Ureter (tissue), 1 donor: ENCODE results near the gene PLPP4. TPM values are rescaled to one million over a fixed set of nuclear protein-coding genes. Genes with fewer than 3 reads are reported as not detected.

Experiments used
- DNase-seq: peaks from one replicate; pipeline ENCODE4 v3.0.0-alpha.2; 2020; ENCODE audit warnings: low spot score
- total RNA-seq: library from RNA; stranded (reverse); gene quantifications from one replicate; pipeline ENCODE4 v1.2.4, GENCODE V29; 2023
- donor health status: DM: yes; HTN: yes; CAD: no.

The PLPP4 gene
- total RNA-seq, 1 donor from 2014 or later = not detected

DNA sequence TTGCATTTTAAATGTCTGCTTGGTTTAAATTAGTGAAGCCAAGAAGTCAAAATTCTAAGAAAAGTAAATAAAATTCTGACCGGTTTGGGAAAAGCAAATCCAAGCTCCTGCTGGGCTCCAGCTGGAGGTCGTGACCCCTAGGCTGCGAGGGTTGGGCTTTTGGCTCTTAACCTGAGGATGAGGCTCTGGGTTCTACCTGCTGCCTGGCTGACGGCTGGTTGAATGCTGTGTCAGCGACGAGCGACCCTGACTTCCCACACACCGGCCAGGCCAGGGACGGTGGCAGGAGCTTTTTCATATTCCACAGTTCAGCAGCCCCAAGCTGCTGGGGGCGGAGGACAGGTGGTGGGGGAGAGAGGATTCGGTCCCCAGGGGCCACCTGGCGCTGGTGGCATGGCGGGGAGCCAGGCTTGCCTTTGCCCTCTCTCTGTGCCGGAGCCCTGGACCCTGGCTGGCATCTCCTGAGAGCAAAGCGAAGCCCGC lies 843 bp upstream of the PLPP4 start:
- DNase-seq = no peak

- no peak for DNase-seq
Observed at GRCh38 chr10:120457431-120458172, 575 bp downstream of the PLPP4 start.

- no peak for DNase-seq
Observed at GRCh38 chr10:120458432-120458831, 1.4 kb downstream of the PLPP4 start.

- no peak for DNase-seq
Observed at GRCh38 chr10:120459185-120459584, 2.2 kb downstream of the PLPP4 start.

DNA sequence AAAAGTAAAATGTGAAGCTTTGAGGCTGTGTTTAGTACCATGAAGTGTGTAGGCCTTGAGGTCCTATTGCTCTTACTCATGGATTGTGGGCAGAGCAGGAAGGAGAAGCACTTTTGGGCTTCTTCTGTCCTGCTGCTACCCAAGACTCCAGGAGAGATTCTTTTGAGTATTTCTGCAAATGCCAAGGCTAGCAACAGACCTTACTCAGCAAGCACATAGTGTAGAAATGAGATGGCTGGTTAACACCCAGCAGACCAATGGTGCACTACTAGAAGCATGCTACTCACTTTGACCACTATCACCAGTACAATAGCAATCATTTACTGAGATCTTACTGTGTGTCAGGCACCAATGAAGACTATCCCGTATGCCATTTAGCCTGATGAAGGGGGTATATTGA lies 3.2 kb downstream of the PLPP4 start:
- DNase-seq = no peak

GRCh38 chr10:120460776-120461175 lies 3.7 kb downstream of the PLPP4 start:
- no peak for DNase-seq

DNA sequence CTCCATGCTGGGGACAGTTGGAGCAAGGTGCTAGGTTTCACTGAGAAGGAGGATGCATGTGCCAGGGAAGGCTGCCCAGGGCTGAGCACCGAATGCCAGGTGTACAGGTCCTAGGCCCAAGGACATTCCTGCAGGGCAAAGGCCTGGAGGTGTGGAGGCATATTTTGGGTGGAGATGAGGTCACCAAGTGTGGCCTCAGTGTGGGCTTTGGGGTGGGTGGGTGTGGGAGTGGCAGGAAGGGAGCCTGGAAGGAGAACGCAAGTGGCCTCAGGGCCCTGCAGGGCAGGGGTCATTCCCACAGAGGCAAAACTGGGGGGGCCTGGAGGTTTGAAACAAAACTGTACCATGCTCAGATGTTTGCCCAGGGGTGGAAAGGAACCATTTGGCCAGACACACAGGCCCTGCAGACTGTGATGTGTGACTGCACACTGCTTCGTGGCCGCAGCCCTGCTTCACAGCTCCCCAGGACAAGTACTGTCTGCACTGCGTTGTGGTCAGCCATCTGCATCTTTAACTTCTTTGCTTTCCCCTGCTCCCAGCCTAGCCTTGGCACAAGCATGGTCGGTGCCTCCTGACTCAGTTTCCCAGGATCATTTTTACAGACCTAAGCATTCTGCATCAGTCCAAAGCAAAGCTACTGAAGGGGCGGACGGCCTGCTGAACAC lies 5.1 kb downstream of the PLPP4 start:
- no peak for DNase-seq

GRCh38 chr10:120465138-120465537 lies 8.1 kb downstream of the PLPP4 start:
- no peak for DNase-seq

DNA sequence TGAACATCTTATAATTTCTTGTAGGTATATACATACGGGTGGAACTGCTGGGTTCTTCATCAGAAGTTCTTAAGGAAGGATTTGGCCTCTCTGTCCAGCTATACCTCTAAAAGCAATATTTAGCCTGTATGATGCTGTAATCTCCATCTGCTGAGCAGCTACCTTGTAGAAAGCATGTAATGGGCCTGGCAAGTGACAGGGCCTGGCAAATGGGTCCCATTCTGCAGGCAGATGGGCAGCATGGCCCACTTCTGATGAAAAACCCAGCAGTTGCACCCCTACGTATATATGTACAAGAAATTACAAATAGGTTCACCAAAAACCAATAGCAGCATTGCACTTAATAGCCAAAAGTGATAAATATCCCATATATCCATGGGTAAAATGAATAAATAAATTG lies 9.0 kb downstream of the PLPP4 start:
- DNase-seq = no peak

GRCh38 chr10:120473593-120473992 lies 16.6 kb downstream of the PLPP4 start:
- no peak for DNase-seq

DNA sequence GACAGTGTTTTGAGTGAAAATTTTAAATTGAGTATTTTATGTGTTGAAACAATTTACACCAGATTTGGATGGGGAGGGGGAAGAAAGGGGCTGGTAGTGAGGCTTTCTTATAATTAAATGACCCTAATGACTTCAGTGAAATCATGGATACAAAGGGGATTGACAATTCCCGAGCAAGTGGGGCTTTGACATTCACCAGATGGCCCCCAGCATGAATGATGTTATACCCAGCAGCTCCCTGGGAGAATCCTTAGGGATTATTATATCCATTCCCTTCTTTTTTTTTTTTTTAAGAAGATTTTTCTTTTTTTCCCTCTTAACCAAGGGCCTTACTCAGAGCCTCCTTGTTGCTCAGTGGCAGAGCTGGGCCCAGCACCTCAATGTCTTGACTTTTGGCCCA lies 17.9 kb downstream of the PLPP4 start:
- no peak for DNase-seq

DNA sequence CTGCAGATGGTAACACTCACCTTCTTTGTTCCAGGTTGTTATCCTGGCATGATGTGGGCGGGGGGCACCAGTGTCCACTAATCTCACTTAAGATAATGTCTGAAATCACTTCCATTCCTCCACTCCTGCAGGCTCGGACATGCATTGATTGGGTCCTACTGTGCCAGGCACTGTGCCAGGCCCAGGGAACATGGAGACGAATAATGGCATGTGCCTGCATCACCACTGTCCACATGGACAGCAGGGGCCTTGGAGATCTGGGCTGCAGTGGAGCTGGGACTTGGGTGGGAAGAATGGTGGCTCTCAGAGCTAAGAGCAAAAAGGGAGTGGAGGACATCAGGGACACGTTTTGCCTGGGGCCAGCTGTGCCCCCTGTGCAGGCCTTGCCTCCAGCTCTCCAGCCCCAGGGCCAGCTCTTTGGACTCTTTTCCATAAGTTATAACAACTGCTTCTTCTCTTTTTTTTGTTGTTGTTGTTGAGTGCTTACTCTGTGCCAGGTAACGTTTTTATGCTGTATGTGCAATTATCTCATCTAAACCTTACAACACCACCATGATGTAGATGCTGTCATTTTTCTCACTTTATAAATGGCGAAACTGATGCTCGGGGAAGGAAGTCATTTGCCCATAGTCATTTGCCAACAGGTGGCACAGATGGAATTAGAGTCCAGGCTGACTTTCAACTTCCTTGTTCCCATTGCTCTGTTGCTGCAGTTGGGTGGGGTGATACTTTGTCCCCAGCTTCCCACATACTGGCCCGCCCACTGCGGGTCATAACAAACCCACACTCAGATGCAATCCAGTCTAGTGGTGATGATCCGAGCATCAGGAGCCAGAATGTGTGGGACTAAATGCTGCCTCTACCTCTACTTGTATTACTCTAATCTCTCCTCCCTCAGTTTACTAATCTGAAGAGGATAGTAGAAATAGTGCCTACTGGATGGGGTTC lies 19.1 kb downstream of the PLPP4 start:
- DNase-seq = no peak

DNA sequence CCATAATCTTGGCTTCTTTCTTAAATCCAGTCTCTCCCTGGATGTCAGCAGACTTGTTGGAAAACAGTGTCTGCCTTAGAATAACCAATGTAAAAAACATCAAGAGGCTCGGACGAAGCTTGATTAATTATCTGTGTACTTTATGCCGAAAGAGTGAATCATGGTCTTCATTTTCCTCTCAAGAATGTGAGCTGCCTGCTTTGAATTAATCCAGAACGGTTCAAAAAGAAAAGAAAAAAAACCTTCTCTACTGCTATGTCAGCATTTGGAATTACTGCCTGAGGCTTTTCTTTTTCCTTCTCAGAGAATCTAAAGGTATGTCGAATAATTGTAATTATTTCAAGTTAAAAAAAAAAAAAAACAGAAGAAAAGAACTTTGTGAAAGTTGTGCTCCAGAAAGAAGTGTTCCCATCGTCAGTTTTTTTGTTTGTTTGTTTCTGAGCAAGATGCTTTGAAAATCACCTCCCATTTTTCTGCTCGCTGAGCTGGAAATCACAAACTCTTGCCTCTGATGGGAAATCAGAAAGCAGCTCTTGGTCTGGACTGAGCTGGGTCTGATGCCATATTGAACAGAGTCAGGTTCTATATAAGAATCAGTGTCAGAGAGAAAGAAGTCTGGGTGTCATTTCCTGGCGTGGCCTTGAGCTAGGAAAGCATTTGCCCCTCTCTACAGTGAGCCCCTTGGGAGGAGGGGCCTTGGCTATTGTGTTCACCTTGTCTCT lies 20.2 kb downstream of the PLPP4 start:
- DNase-seq = no peak

- no peak for DNase-seq
Observed at GRCh38 chr10:120477743-120478141, 20.7 kb downstream of the PLPP4 start.

- DNase-seq = no peak
Observed at GRCh38 chr10:120478386-120478785, 21.4 kb downstream of the PLPP4 start.

DNA sequence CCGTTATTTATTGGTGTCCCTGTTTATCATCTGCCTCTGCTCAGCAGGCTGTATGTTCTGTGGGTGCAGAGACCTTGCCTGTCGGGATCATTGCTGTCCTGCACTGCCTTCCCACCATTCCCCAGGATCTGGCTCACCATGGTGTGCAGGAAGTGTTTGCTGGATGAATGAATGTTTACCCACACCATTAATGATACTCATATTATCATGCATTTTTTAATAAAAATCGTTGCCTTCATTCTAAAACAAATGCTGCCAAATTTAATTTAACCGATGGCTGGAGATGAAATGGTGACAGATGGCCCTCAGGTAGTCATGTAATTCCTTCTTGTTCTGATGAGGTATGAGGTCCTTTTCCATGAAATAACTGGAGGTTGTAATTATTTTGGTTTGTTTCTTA lies 22.5 kb downstream of the PLPP4 start:
- DNase-seq = no peak

DNA sequence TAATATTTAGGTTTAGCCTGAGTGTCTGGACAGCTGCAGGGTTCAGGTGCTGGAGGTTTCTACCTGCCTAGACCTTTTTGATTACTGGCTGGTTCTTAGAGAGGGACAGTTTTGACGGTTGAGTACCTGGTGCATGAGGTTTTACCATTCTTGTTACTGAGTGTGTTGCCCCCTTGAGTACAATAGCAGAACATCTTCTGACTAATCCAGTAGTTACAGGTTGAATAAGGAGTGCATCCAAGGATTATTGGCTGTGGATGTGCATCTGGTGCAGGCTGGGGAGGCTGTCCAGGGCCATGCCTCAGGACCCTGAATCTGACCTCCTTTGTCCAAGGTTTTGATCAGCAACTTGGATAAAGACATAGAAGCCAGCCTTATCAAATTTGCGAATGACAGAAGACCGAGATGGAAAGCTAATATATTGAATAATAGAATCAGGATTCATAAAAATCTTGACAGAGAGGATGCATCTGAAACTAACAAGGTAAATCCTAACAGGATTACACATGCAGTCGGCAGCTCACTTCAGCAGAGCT lies 23.1 kb downstream of the PLPP4 start:
- DNase-seq = no peak

DNA sequence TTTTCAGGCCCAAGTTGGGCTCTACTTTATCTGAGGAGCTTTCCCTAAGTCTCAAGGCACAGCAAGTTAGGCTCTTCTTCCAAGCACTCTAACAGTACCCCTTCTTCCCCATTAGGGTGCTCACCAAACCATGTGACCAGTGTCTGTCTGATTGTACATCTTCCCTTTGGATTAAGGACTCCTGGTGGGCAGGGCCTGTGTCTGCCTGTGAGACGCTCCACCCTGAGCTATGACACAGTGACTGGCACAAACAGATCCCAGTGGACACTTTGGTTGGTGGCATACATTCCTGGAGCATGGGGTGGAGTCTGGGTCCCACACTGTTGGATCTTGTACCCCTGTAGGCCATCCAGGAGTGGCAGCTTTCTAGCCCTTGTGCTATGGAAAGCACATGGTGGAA lies 23.8 kb downstream of the PLPP4 start:
- DNase-seq = no peak

- no peak for DNase-seq
Observed at GRCh38 chr10:120483006-120483405, 26.0 kb downstream of the PLPP4 start.

DNA sequence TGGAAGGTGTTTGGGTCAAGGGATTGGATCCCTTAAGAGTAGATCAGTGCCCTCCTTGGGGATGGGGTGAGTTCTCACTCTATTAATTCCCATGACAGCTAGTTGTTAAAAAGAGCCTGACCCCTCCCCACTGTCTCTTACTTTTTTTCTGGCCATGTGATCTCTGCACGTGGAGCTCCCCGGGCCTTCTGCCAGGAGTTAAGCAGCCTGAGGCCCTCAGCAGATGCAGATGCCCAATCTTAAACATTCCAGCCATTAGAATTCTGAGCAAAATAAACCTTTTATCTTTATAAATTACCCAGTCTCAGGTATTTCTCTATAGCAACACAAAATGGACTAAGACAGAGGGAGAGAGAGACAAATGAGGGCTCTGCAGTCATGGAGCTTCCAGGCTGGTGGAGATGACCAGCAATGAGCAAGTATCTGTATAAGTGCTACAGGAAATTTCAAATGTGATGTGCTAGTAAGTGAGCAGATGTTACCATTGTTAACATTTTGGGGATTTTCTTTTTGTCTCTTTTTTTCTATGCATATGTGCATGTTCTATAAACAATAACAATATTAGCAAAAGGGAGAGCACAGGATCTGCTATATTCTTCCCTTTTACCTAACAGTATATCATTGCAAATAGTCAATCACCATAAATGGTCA lies 26.7 kb downstream of the PLPP4 start:
- no peak for DNase-seq

DNA sequence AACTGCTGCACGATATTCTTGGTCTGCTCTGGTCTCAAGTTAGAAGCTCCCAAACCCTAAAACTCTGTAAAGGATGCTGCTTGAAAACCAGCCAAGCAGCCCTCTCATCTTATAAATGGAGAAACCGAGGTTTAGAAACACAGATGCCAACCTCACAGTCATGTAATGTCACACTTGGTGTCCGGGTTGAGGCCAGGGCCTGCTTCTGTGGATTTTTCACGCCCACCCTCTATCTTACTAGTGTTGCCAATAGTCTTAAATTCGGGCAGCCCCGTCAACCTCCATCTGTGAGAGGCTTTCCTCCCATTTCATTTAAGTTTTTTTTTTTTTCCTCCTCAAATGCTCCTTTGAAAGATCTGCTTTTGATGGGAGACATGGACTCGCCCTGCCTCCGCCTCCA lies 28.9 kb downstream of the PLPP4 start:
- no peak for DNase-seq
